Thoracic aorta (tissue), 2 donors: Measurements from ENCODE around the gene DNTT. TPM values are rescaled to one million over a fixed set of nuclear protein-coding genes. Genes with fewer than 3 reads are reported as not detected.

Experiments
- ATAC-seq: fragments of 150-250 bp; one replicate; pipeline ENCODE4 v1.8.0; 2017; ENCODE audit warnings: low read depth; ENCODE audit not compliant: insufficient number of reproducible peaks, low FRiP score
- DNase-seq: peaks from one replicate; pipeline ENCODE4 v3.0.0-alpha.2; 2020; ENCODE audit warnings: low spot score
- H3K27ac ChIP-seq, 2 donors: fragments of 200-600 bp; sonication (generic); 1 replicate in 1 of 2; 2 replicates in 1 of 2; pipeline ENCODE4 v1.5.1; 2016; ENCODE audit warnings: mild to moderate bottlenecking in 2 of 2, moderate library complexity in 2 of 2
- H3K27me3 ChIP-seq: fragments of 200-600 bp; sonication (generic); replicated peaks from 2 replicates; pipeline ENCODE4 v1.6.0; 2016; ENCODE audit warnings: mild to moderate bottlenecking; ENCODE audit not compliant: insufficient read depth
- H3K36me3 ChIP-seq: fragments of 200-600 bp; sonication (generic); one replicate; pipeline ENCODE4 v1.5.1; 2016
- H3K4me1 ChIP-seq, 2 donors: fragments of 200-600 bp; sonication (generic); 1 replicate in 1 of 2; 2 replicates in 1 of 2; pipeline versions ENCODE4 v1.5.1 to v1.6.0; 2016; ENCODE audit warnings: low read depth in 2 of 2, mild to moderate bottlenecking in 1 of 2; ENCODE audit not compliant: control insufficient read depth in 1 of 2
- H3K4me3 ChIP-seq: fragments of 200-600 bp; sonication (generic); 2 replicates; pipeline ENCODE4 v1.5.1; 2016; ENCODE audit warnings: mild to moderate bottlenecking
- H3K9me3 ChIP-seq: fragments of 200-600 bp; sonication (generic); 2 replicates; pipeline ENCODE4 v1.5.1; 2016
- CTCF ChIP-seq: fragments of 200-600 bp; sonication (generic); IDR thresholded peaks from one replicate; pipeline ENCODE4 v1.5.1; 2019; ENCODE audit warnings: antibody characterized with exemption
- total RNA-seq, 2 donors: library from RNA; depleted of rRNA; stranded (reverse); fragments of >200 nt; gene quantifications; one replicate each; pipeline versions ENCODE4 v1.1.0 to v1.2.3, GENCODE V29; 2016

The DNTT gene
- total RNA-seq, 2 donors from 2014 or later, result not detected

GRCh38 chr10:96289218-96289910 lies 14.9 kb upstream of the DNTT start:
- ATAC-seq (no peak), DNase-seq (no peak)
- Histone ChIP-seq H3K27me3 (no peaks in the 10 kb centered on the region), H3K36me3 (no peaks in the 10 kb centered on the region), H3K9me3 (no peaks in the 10 kb centered on the region), H3K27ac (no peak overlapping the region), H3K4me1 (peaks cover 12 to 28% of the 10 kb centered on the region in 2 donors), H3K4me3 (no peak overlapping the region)
- no peak for TF ChIP-seq CTCF

- no peak for TF ChIP-seq CTCF
- no peaks in the 10 kb centered on the region for H3K27me3 ChIP-seq
- H3K4me3 ChIP-seq, result no peak overlapping the region
- no peak overlapping the region for H3K27ac ChIP-seq
- peaks cover 11 to 26% of the 10 kb centered on the region in 2 donors for H3K4me1 ChIP-seq
- H3K36me3 ChIP-seq, result no peaks in the 10 kb centered on the region
- DNase-seq (no peak), ATAC-seq (no peak)
- H3K9me3 ChIP-seq, result no peaks in the 10 kb centered on the region
These were observed 13.7 kb upstream of the DNTT start for GRCh38 chr10:96290368-96291133.

- ATAC-seq (no peak), DNase-seq (no peak)
- Histone ChIP-seq H3K4me3 (no peak overlapping the region), H3K9me3 (no peaks in the 10 kb centered on the region), H3K4me1 (peaks cover 3 to 10% of the 10 kb centered on the region in 2 donors), H3K27me3 (no peaks in the 10 kb centered on the region), H3K27ac (no peak overlapping the region), H3K36me3 (no peaks in the 10 kb centered on the region)
- peak; percentile 66 for TF ChIP-seq CTCF
These were observed 11.0 kb upstream of the DNTT start for GRCh38 chr10:96292971-96293920.

GRCh38 chr10:96295475-96295874 lies 8.8 kb upstream of the DNTT start:
- DNase-seq (no peak), ATAC-seq (no peak)
- H3K27me3 ChIP-seq, result no peaks in the 10 kb centered on the region
- no peak for TF ChIP-seq CTCF
- H3K27ac ChIP-seq, result no peak overlapping the region
- H3K36me3 ChIP-seq, result no peaks in the 10 kb centered on the region
- peaks cover 0 to 7% of the 10 kb centered on the region in 2 donors for H3K4me1 ChIP-seq
- no peaks in the 10 kb centered on the region for H3K9me3 ChIP-seq
- no peak overlapping the region for H3K4me3 ChIP-seq
